OCI-LY7 (cell line): ENCODE data around the gene SERPINF2.

Experiments used
- EZH2phosphoT487 ChIP-seq: fragments of 200-600 bp; sonication (generic); IDR thresholded peaks from 2 replicates; pipeline ENCODE4 v1.6.1; 2018; ENCODE audit warnings: low read depth, borderline replicate concordance, mild to moderate bottlenecking, mixed run types, antibody characterized with exemption, low read length, moderate library complexity, mixed read lengths
- TF ChIP-seq, protein P1 (sequence below): fragments of 200-600 bp; sonication (generic); conservative IDR thresholded peaks from 2 replicates; pipeline ENCODE4 v1.5.1; 2014; ENCODE audit warnings: mild to moderate bottlenecking, antibody characterized with exemption, low read length, moderate library complexity, mixed read lengths

DNA sequence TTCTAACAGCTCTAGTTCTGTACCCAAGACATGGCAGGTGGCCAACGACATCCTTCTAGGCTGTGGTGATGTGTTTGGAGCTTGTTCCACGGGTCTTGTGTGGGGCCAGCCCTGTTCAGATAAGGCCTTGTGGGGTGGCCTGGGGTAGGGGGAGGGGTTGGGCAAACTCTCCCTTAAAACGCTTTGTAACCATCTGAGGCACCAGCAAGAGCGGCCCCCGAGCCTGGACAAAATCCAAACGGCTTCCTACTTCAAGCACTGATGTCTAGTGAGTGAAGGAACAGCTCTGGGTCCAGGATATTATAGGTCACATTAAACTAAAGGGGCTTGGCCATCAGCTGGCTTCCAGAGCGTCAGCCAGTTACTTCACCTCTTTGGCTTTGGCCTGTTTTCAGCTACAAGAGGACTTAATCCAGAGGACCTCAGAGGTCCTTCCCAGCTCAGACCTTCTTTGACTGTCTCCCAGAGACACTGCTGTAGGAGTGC lies 31.1 kb downstream of the SERPINF2 start:
- TF ChIP-seq, protein P1, sequence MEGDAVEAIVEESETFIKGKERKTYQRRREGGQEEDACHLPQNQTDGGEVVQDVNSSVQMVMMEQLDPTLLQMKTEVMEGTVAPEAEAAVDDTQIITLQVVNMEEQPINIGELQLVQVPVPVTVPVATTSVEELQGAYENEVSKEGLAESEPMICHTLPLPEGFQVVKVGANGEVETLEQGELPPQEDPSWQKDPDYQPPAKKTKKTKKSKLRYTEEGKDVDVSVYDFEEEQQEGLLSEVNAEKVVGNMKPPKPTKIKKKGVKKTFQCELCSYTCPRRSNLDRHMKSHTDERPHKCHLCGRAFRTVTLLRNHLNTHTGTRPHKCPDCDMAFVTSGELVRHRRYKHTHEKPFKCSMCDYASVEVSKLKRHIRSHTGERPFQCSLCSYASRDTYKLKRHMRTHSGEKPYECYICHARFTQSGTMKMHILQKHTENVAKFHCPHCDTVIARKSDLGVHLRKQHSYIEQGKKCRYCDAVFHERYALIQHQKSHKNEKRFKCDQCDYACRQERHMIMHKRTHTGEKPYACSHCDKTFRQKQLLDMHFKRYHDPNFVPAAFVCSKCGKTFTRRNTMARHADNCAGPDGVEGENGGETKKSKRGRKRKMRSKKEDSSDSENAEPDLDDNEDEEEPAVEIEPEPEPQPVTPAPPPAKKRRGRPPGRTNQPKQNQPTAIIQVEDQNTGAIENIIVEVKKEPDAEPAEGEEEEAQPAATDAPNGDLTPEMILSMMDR, result no peak
- TF ChIP-seq EZH2phosphoT487, result no peak
